ENCODE measurements around the gene PNMA3.
"Not testable (repeated sequence)": the region's sequence is repeated elsewhere in the genome, so short reads cannot be mapped to it uniquely, and the experiment has no call there.

PNMA3 gene

GRCh38 chrX:153055871-153056749 lies at the start of gene PNMA3:
TSS of gene PNMA3 (plus strand) at chrX:153056470. CDS start at chrX:153057056, 586 bp downstream.
- no peak for TF ChIP-seq CTCF (conservative IDR thresholded peaks at IDR 0.05; ENCODE audit: low read depth, low read length)
- DNase-seq (ENCODE audit: low read depth), result no peak
- no peak within 1 kb of the TSS for H3K4me3 ChIP-seq (ENCODE audit: low read length)

GRCh38 chrX:153017174-153017573 lies 39.1 kb upstream of the PNMA3 start:
- DNase-seq (ENCODE audit: low read depth); H3K4me3 ChIP-seq (ENCODE audit: low read length): not testable (repeated sequence)

- no peak overlapping the region for H3K4me3 ChIP-seq (ENCODE audit: low read length)
- no peak for TF ChIP-seq CTCF (conservative IDR thresholded peaks at IDR 0.05; ENCODE audit: low read depth, low read length)
- DNase-seq (ENCODE audit: low read depth), result no peak
These were observed 37.1 kb upstream of the PNMA3 start for GRCh38 chrX:153019166-153019565.

- DNase-seq (ENCODE audit: low read depth); H3K4me3 ChIP-seq (ENCODE audit: low read length): not testable (repeated sequence)
These were observed 29.8 kb upstream of the PNMA3 start for GRCh38 chrX:153026501-153026900.

- not testable (repeated sequence) for DNase-seq (ENCODE audit: low read depth); H3K4me3 ChIP-seq (ENCODE audit: low read length)
These were observed 27.8 kb upstream of the PNMA3 start for GRCh38 chrX:153028487-153028886.

GRCh38 chrX:153029162-153029561 lies 27.1 kb upstream of the PNMA3 start:
- no peak for TF ChIP-seq CTCF (conservative IDR thresholded peaks at IDR 0.05; ENCODE audit: low read depth, low read length)
- DNase-seq (ENCODE audit: low read depth), result no peak
- no peak overlapping the region for H3K4me3 ChIP-seq (ENCODE audit: low read length)

GRCh38 chrX:153029875-153030274 lies 26.4 kb upstream of the PNMA3 start:
- TF ChIP-seq CTCF (conservative IDR thresholded peaks at IDR 0.05; ENCODE audit: low read depth, low read length), result no peak
- DNase-seq (ENCODE audit: low read depth), result no peak
- H3K4me3 ChIP-seq (ENCODE audit: low read length), result no peak overlapping the region

- no peak for DNase-seq (ENCODE audit: low read depth)
- TF ChIP-seq CTCF (conservative IDR thresholded peaks at IDR 0.05; ENCODE audit: low read depth, low read length), result no peak
- H3K4me3 ChIP-seq (ENCODE audit: low read length), result no peak overlapping the region
These were observed 25.5 kb upstream of the PNMA3 start for GRCh38 chrX:153030801-153031200.

Measured in retinal pigment epithelial cell (primary cell).